WI38 (cell line): Measurements from ENCODE around the gene SEC61A2.

Source experiments
- H3K4me3 ChIP-seq: 2 replicates; pipeline ENCODE4 v1.5.1; 2011; ENCODE audit warnings: low read depth, mild to moderate bottlenecking, control low read depth, low read length
- TF ChIP-seq, protein P1 (sequence below): IDR thresholded peaks from 2 replicates; pipeline ENCODE4 v1.5.1; 2012; ENCODE audit warnings: low read depth, mild to moderate bottlenecking, control low read depth, low read length

The SEC61A2 gene

DNA sequence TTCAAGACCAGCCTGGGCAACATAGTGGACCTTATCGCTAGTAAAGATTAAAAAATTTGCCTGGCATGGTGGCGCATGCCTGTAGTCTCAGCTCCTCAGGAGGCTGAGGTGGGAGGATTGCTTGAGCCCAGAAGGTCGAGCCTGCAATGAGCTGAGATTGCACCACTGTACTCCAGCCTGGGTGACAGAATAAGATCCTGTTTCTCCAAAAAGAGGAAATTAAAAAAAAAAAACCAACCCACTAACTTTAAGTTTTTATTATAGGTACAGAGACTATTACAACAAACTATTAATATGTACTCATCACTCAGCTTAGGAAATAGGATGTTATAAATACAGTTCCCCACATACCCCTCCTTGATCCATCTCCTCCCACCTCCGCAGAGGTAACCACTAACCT lies 30.5 kb upstream of the SEC61A2 start:
- TF ChIP-seq, protein P1, sequence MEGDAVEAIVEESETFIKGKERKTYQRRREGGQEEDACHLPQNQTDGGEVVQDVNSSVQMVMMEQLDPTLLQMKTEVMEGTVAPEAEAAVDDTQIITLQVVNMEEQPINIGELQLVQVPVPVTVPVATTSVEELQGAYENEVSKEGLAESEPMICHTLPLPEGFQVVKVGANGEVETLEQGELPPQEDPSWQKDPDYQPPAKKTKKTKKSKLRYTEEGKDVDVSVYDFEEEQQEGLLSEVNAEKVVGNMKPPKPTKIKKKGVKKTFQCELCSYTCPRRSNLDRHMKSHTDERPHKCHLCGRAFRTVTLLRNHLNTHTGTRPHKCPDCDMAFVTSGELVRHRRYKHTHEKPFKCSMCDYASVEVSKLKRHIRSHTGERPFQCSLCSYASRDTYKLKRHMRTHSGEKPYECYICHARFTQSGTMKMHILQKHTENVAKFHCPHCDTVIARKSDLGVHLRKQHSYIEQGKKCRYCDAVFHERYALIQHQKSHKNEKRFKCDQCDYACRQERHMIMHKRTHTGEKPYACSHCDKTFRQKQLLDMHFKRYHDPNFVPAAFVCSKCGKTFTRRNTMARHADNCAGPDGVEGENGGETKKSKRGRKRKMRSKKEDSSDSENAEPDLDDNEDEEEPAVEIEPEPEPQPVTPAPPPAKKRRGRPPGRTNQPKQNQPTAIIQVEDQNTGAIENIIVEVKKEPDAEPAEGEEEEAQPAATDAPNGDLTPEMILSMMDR = no peak
- H3K4me3 ChIP-seq = no peak overlapping the region

DNA sequence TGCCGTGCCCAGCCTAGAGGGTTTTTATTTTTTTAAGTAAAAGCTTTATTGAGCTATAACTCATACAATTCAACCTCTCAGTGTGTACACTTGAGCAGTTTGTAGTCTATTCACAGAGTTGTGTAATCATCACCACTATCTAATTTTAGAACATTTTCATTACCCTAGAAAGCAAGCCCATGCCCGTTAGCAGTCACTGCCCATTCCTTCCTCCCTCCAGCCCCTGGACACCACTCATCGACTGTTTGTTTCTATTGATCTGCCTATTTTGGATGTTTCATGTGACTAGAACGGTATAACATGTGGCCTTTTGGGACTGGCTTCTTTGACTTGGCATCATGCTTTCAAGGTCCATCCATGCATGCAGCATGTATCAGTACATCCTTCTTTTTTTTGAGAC lies 25.7 kb upstream of the SEC61A2 start:
- no peak overlapping the region for H3K4me3 ChIP-seq
- TF ChIP-seq, protein P1 = no peak

DNA sequence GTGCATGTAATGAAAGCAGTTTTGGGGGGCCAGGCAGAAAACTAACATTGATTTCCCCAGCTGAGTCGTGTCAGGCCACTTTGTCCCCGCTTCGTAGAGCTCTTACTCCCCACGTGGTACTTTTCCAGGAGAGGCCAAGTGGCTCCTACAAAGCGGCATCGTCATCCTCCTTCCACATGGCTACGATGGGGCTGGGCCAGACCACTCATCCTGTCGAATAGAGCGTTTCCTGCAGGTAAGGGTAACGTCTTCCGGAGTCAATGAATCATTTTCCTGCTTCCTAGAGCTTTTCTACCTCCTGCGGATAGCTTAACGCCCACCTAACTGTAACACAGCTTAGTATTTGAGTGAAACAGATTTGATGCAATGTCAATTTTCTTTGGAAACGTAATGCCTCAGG lies 21.7 kb upstream of the SEC61A2 start:
- TF ChIP-seq, protein P1 = no peak
- no peak overlapping the region for H3K4me3 ChIP-seq

DNA sequence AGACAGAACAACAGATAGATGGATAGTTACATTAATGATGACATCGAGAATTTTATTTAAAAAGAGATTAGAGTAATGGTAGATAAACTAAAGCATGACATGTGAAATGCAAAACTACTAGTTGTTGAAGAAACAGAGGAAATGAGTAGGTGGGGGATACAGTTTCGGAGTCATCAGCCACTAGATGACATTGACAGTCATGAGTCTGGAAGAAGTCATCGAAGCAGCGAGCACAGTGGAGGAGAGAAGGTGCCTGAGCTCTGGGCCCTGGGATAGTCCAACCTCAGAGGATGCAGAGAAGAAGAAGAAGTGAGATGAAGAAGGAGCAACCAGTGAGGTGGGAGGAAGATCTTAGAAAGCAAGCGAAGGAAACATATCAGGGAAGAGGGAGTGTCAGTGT lies 20.2 kb upstream of the SEC61A2 start:
- H3K4me3 ChIP-seq = no peak overlapping the region
- TF ChIP-seq, protein P1 = no peak

DNA sequence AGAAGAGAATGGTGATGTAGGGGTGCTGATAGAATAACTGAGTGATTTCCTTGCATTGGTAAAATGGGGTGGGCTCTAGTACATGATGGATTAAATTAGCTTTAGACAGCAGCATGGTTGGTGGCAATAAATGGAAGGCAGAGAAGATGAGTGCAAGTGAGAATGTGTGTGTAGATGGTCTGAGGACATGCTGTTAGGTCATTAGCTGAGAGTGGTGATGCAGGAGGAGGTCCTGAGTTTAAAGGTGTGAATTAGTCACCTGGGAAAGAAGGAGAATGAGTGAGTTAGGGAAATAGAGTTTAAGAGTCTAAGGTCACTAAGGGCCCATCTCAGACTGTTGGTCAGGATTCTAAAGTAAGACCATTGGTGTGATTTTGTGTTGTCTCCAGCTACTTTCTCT lies 17.9 kb upstream of the SEC61A2 start:
- no peak overlapping the region for H3K4me3 ChIP-seq
- TF ChIP-seq, protein P1 = no peak

DNA sequence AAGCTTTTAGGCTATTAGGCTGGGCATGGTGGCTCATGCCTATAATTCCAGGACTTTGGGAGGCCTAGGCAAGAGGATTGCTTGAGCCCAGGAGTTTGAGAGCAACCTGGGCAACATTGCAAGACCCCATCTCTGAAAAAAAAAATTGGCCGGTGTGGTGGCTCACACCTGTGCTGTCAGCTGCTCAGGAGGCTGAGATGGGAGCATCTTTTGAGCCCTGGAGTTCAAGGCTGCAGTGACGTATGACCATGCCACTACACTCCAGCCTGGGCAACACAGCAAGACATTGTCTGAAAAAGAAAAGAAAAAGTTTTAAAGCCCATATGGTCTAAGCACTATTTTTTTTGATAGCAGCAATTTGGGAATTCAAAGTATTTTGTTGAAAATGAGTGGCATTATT lies 15.8 kb upstream of the SEC61A2 start:
- TF ChIP-seq, protein P1 = no peak

DNA sequence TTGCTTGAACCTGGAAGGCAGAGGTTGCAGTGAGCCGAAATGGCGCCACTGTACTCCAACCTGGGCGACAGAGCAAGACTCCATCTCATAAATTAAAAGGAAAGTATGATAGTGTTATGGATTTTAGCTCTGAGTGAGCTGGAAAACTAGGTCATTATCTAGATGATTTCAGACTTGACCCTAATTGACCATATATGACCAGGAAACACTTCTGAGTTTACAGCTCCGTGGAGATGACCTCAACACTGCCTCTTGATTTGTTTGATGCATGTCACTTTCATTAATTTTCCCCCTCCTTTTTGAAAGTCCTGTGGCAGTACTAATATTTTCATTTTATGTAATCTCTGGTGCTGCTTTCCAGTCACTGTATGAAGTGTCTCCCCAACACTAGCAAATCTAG lies 7.8 kb upstream of the SEC61A2 start:
- no peak overlapping the region for H3K4me3 ChIP-seq
- TF ChIP-seq, protein P1 = no peak

More for the DNA sequence above, 15.8 kb upstream of the SEC61A2 start:
- no peak overlapping the region for H3K4me3 ChIP-seq
